ENCODE results near the gene SYCP2.

The SYCP2 gene

GRCh38 chr20:59829786-59830664 lies 103.4 kb downstream of the SYCP2 start:
- Histone ChIP-seq H3K18ac (ENCODE audit: low read length) (no peak overlapping the region), H3K27ac (ENCODE audit: low read depth, low read length) (no peak overlapping the region), H2BK5ac (ENCODE audit: low read depth, low read length, poor library complexity) (no peak overlapping the region), H3K23ac (ENCODE audit: low read length) (no peak overlapping the region), H3K14ac (ENCODE audit: low read length) (no peak overlapping the region), H3K4ac (ENCODE audit: low read depth, low read length) (no peak overlapping the region), H3K9me3 (ENCODE audit: insufficient read depth, low read depth, low read length) (peaks cover 7% of the 10 kb centered on the region), H3K79me1 (ENCODE audit: low read length) (no peaks in the 10 kb centered on the region), H2AFZ (ENCODE audit: insufficient read depth, low read length, poor library complexity) (no peak overlapping the region), H3K4me2 (ENCODE audit: low read length) (no peak overlapping the region), H2BK12ac (ENCODE audit: low read length) (no peak overlapping the region), H4K91ac (ENCODE audit: low read depth, low read length) (no peak overlapping the region), H3K4me3 (ENCODE audit: low read depth, low read length) (no peak overlapping the region), H3K9ac (ENCODE audit: low read length) (no peak overlapping the region), H4K12ac (ENCODE audit: low read depth, low read length) (no peak overlapping the region), H2BK120ac (ENCODE audit: insufficient read depth, low read length, poor library complexity) (no peak overlapping the region), H3K4me1 (ENCODE audit: control insufficient read depth in 1 of 2, insufficient read depth in 2 of 2, low read length in 2 of 2) (peaks cover 5 to 10% of the 10 kb centered on the region in 2 experiments), H2AK5ac (ENCODE audit: low read length) (no peak overlapping the region), H3K27me3 (ENCODE audit: insufficient read depth, low read length) (no peaks in the 10 kb centered on the region), H3K36me3 (ENCODE audit: control insufficient read depth in 1 of 2, insufficient read depth in 2 of 2, low read length in 2 of 2) (no peaks in the 10 kb centered on the region), H3K79me2 (ENCODE audit: control insufficient read depth, insufficient read depth, low read length, poor library complexity) (no peaks in the 10 kb centered on the region), H4K8ac (ENCODE audit: low read depth, low read length) (no peak overlapping the region)
- no peak for DNase-seq
- 100% methylated on average over 1 of the region's 12 CpGs for WGBS (ENCODE audit: extremely low coverage, insufficient coverage, insufficient read length)

- Histone ChIP-seq H2BK12ac (ENCODE audit: low read length) (no peak overlapping the region), H3K27ac (ENCODE audit: low read depth, low read length) (no peak overlapping the region), H3K79me2 (ENCODE audit: control insufficient read depth, insufficient read depth, low read length, poor library complexity) (no peaks in the 10 kb centered on the region), H3K4me1 (ENCODE audit: control insufficient read depth in 1 of 2, insufficient read depth in 2 of 2, low read length in 2 of 2) (peaks cover 5 to 10% of the 10 kb centered on the region in 2 experiments), H4K8ac (ENCODE audit: low read depth, low read length) (no peak overlapping the region), H2AFZ (ENCODE audit: insufficient read depth, low read length, poor library complexity) (no peak overlapping the region), H3K4me2 (ENCODE audit: low read length) (no peak overlapping the region), H2BK5ac (ENCODE audit: low read depth, low read length, poor library complexity) (no peak overlapping the region), H3K79me1 (ENCODE audit: low read length) (no peaks in the 10 kb centered on the region), H3K36me3 (ENCODE audit: control insufficient read depth in 1 of 2, insufficient read depth in 2 of 2, low read length in 2 of 2) (no peaks in the 10 kb centered on the region), H3K14ac (ENCODE audit: low read length) (no peak overlapping the region), H3K9me3 (ENCODE audit: insufficient read depth, low read depth, low read length) (peaks cover 7% of the 10 kb centered on the region), H2BK120ac (ENCODE audit: insufficient read depth, low read length, poor library complexity) (no peak overlapping the region), H2AK5ac (ENCODE audit: low read length) (no peak overlapping the region), H3K9ac (ENCODE audit: low read length) (no peak overlapping the region), H3K27me3 (ENCODE audit: insufficient read depth, low read length) (no peaks in the 10 kb centered on the region), H3K18ac (ENCODE audit: low read length) (no peak overlapping the region), H3K4me3 (ENCODE audit: low read depth, low read length) (no peak overlapping the region), H4K12ac (ENCODE audit: low read depth, low read length) (no peak overlapping the region), H3K23ac (ENCODE audit: low read length) (no peak overlapping the region), H4K91ac (ENCODE audit: low read depth, low read length) (no peak overlapping the region), H3K4ac (ENCODE audit: low read depth, low read length) (no peak overlapping the region)
- no peak for DNase-seq
- no CpG with 5 or more reads among the region's 19 CpGs for WGBS (ENCODE audit: extremely low coverage, insufficient coverage, insufficient read length)
Measured at GRCh38 chr20:59829054-59829785, 104.2 kb downstream of the SYCP2 start.

DNA sequence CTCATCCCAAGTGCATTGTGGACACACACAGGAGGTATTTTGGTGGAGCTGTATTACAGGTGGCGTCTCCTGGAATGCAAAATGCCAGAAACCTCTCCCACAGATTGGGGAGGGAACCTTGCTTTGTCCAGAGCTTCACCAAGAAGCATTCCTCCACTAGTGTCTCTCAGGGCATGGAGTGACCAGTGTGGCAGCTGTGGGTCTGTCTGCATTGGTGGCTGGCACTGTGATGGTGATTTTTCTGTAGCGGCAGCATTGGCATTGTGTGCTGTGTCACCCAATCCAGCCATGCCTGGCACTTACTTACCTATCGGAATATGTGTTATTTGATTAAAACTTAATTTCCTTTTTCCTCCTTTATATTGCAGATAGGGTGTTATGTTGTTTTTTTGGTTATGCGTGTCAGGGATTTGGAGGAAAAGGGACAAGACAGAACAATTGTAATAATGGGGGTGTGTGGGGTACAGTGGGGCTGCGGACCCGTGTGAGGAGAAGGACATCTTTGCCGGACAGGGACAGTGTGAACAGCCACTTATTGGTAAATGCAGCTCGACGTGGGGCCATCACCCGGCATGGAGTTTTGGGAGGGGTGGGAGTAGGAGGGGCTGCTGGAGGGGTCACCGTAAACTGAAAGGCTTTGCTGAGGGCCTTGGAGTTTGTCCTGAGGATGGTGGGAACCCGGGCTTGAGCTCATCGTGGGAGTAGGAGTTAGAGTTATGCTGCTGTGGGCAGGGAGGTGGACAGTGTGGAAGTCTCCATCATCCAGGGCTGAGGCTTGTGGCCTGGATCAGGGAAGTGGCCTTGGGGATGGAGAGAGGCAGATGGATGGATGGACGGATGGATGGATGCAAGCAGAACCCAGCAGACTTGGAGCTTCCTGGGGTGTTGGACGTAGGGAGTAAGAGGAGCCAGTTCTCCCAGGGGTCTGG lies 105.0 kb downstream of the SYCP2 start:
- no peak overlapping the region for H3K9ac ChIP-seq (ENCODE audit: low read length)
- H3K18ac ChIP-seq (ENCODE audit: low read length), result no peak overlapping the region
- no peaks in the 10 kb centered on the region for H3K36me3 ChIP-seq (ENCODE audit: control insufficient read depth in 1 of 2, insufficient read depth in 2 of 2, low read length in 2 of 2)
- 100% methylated on average over 1 of the region's 15 CpGs for WGBS (ENCODE audit: extremely low coverage, insufficient coverage, insufficient read length)
- H3K27ac ChIP-seq (ENCODE audit: low read depth, low read length), result no peak overlapping the region
- peaks cover 5 to 10% of the 10 kb centered on the region in 2 experiments for H3K4me1 ChIP-seq (ENCODE audit: control insufficient read depth in 1 of 2, insufficient read depth in 2 of 2, low read length in 2 of 2)
- H3K27me3 ChIP-seq (ENCODE audit: insufficient read depth, low read length), result no peaks in the 10 kb centered on the region
- no peak overlapping the region for H3K4me2 ChIP-seq (ENCODE audit: low read length)
- no peak overlapping the region for H2BK5ac ChIP-seq (ENCODE audit: low read depth, low read length, poor library complexity)
- H3K14ac ChIP-seq (ENCODE audit: low read length), result no peak overlapping the region
- no peak overlapping the region for H2BK120ac ChIP-seq (ENCODE audit: insufficient read depth, low read length, poor library complexity)
- no peaks in the 10 kb centered on the region for H3K79me1 ChIP-seq (ENCODE audit: low read length)
- H4K91ac ChIP-seq (ENCODE audit: low read depth, low read length), result no peak overlapping the region
- no peak overlapping the region for H4K8ac ChIP-seq (ENCODE audit: low read depth, low read length)
- H2AFZ ChIP-seq (ENCODE audit: insufficient read depth, low read length, poor library complexity), result no peak overlapping the region
- no peak overlapping the region for H3K23ac ChIP-seq (ENCODE audit: low read length)
- H2BK12ac ChIP-seq (ENCODE audit: low read length), result no peak overlapping the region
- no peak overlapping the region for H3K4me3 ChIP-seq (ENCODE audit: low read depth, low read length)
- H3K79me2 ChIP-seq (ENCODE audit: control insufficient read depth, insufficient read depth, low read length, poor library complexity), result no peaks in the 10 kb centered on the region
- H4K12ac ChIP-seq (ENCODE audit: low read depth, low read length), result no peak overlapping the region
- DNase-seq, result no peak
- no peak overlapping the region for H3K4ac ChIP-seq (ENCODE audit: low read depth, low read length)
- H2AK5ac ChIP-seq (ENCODE audit: low read length), result no peak overlapping the region
- H3K9me3 ChIP-seq (ENCODE audit: insufficient read depth, low read depth, low read length), result peaks cover 7% of the 10 kb centered on the region

All from trophoblast cell (in vitro differentiated cells and primary cell).